ENCODE results near the gene IL17RA.

The IL17RA gene

GRCh38 chr22:17085277-17086181 is 729 bp downstream of the IL17RA start:
- peak; percentile 56 for DNase-seq

- DNase-seq: no peak
These were observed 1.5 kb downstream of the IL17RA start for GRCh38 chr22:17086296-17086695.

DNA sequence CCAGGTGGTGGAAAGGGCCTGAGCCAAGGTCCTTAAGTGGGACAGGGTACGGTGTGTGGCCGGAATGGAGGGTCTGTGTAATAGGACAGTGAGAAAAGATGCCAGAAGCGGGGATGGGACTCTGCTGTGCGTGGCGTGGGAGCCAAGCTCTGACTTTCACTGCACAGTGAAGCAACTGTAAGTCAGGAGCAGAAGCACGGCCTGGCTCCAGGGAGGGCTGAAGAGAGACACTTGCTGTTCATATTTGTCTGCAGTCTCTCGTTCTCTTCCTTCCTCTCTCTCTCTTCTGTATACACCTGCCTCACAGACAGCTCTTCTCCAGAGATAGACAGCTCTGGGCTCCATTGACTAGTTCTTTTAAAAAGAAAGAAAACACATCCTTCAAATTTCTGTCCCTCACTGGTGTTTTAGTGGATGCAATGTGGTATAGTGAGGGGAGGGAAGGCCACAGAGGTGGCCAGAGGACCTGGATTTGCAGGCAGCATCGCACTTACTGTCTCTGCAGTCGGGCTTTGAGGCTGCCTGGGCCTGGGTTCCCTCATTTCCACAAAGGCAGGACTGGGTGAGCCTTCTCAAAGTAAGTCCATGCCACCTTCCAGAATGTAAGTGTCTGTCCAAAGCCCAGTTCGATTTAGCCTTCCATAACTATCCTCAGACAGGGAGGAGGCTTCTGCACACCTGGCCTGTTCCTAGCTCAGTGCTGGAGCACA is 2.1 kb downstream of the IL17RA start:
- DNase-seq: no peak

- peak; percentile 71 for DNase-seq
These were observed 2.8 kb downstream of the IL17RA start for GRCh38 chr22:17087498-17088131.

DNA sequence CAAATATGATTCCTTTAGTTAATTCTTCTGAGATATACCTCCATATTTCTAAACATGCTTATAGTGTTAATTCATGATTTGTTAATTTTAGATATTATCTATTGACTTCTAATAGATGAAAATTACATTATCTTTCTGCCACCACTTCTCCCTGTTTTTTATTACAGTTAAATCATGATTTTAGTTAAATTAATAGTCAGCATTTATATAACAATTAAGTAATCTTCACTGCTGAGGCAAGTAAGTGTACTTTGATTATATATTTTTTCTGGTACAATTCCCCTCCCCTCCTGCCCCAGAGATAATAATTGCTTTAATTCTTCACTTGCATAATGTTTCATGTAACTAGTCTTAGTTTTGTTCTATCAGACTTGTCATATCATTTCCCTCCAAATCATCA is 5.8 kb downstream of the IL17RA start:
- DNase-seq: no peak

DNA sequence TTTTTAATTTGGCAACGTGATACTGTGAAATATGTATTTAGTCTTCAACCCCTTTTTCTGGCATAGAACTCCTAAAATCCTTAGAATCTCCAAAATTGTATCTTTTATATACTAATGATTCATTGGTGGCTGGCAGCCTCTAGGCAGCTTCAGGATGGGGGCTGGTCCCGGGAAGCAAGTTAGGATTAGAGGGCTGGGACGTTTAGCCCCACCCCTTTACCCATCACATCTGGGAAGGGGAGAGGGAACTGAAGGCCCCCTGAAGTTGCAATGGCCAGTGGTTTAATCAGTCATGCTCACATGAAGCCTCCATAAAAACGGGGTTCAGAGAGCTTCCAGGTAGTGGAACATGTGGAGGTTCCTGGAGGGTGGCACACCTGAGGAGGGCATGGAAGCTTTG is 7.1 kb downstream of the IL17RA start:
- no peak for DNase-seq

DNA sequence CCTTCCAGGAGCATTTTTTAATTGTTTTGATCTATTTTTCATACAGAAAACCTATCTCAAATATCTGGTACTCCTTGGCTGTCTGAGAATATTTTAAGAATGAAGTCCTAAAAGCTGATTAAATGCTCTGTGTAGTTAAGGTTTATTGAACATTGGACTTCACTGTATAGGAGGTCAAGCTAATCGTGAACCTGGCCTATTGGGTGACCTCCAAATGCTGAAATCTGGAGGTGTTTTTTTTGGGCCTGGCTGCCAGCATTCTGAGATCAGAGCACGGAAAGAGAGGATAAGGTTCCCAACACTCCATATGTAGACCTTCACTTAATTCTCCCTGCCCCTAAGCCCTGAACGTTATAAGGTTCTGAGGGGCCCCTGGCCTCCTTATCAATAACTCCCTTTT is 8.3 kb downstream of the IL17RA start:
- DNase-seq: no peak

- no peak for DNase-seq
These were observed 10.7 kb downstream of the IL17RA start for GRCh38 chr22:17095538-17095937.

DNA sequence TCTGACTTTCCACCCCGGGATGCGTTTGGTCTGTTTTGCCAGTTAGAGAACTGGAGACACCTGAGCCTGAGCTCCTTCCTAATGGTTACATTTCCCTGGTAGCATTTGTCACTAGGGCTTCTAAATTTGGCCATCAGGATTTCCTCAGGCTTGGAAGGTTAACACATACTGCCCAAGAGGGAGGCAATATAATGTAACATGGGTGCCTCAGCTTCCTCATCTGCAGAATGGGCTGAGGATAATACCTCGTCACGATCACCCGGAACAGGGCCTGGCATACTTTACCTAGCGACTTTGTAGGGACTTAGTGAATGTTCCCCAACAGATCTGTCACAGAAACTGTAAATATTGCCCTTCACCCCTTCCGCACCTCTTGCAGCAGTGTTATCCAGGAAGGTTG is 11.3 kb downstream of the IL17RA start:
- DNase-seq: no peak

- DNase-seq: no peak
These were observed 12.3 kb downstream of the IL17RA start for GRCh38 chr22:17097062-17097461.

GRCh38 chr22:17097701-17098100 is 12.9 kb downstream of the IL17RA start:
- DNase-seq: no peak

DNA sequence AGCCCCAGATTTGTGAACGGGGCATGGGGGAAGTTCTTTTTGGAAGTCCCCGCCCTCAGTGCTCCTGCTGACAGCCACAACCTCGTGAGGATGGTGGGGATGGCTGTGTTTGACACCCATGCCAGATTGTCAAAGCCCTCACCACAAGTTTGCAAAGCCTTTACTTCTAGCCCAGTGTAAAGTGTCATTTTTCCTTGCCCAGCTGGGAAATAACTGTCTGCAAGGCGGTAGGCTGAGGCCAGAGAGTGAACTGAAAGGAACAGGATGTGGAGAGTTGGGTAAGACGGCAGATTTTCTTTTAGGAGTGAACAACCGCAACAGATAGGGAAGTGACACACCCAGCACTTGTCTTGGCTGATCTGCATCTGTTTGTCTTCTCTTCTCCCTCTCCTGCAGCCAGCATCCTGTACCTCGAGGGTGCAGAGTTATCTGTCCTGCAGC is 13.6 kb downstream of the IL17RA start:
- DNase-seq: no peak

- DNase-seq: no peak
These were observed 15.8 kb downstream of the IL17RA start for GRCh38 chr22:17100621-17101020.

DNA sequence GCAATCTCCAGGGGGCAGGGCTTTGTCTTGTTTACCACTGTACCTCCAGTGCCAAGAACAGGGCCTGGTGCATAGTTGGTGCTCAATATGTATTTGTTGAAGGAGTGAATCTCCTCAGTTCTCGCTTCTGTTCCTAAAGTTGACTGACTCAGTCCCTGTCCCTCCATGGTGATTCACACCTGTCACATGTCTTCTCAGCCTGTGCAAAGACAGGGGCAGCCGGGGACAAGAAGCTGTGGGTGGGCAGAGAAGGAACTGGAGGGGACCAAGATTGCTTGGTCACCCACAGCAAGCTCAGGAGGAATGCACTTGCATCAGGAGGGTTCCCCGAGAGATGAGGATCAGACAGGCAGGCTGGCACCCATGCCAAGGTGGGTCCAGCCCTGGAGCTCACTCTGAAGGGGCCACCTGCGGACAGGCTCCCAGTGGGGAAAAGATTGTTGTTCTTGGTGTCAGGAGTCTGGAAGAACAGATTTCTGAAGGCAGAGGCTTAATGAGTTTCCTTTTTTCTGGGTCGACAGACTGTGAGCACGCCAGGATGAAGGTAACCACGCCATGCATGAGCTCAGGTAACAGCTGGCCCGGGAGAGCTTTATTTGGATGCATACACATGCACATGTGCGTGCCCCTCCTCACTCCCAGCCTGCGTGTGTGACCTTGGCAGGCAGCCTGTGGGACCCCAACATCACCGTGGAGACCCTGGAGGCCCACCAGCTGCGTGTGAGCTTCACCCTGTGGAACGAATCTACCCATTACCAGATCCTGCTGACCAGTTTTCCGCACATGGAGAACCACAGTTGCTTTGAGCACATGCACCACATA is 16.9 kb downstream of the IL17RA start:
- DNase-seq: no peak

GRCh38 chr22:17102297-17102667 is 17.5 kb downstream of the IL17RA start:
- DNase-seq: no peak

DNA sequence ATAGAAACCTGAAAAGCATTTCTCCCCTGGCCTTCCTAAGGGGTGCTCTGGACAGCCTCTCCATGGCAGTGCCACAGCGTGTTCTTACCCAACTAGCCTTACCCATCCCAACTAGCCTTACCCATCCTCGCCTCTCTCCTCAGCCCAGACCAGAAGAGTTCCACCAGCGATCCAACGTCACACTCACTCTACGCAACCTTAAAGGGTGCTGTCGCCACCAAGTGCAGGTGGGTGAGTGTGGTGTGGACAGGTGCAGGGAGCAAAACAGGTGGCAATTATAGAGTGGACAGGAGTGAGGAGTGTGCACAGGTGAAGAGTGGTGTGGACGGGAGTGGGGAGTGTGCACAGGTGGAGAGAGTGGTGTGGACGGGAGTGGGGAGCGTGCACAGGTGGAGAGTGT is 18.6 kb downstream of the IL17RA start:
- no peak for DNase-seq

DNA sequence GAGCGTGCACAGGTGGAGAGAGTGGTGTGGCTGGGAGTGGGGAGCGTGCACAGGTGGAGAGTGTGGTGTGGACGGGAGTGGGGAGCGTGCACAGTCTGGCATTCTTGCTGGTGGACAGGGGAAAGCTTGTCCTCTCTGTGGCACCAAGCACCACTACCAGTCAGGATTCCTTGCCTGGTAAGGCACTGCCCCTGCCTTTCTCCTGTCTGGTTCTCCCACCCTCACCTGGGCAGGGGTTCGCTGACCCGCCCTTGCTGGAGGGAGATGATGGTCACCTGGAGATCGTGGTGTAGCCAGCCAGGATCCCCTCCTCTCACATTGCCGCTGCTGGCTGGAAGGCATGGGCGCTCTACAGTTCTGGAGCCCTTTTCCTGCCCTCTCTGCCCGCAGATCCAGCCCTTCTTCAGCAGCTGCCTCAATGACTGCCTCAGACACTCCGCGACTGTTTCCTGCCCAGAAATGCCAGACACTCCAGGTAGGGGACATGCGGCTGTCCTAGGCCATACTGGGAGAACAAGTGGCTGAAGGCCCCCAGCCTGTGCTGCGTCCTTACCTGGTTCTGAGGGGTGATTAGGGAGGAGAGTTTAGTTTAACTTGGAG is 19.6 kb downstream of the IL17RA start:
- no peak for DNase-seq

DNA sequence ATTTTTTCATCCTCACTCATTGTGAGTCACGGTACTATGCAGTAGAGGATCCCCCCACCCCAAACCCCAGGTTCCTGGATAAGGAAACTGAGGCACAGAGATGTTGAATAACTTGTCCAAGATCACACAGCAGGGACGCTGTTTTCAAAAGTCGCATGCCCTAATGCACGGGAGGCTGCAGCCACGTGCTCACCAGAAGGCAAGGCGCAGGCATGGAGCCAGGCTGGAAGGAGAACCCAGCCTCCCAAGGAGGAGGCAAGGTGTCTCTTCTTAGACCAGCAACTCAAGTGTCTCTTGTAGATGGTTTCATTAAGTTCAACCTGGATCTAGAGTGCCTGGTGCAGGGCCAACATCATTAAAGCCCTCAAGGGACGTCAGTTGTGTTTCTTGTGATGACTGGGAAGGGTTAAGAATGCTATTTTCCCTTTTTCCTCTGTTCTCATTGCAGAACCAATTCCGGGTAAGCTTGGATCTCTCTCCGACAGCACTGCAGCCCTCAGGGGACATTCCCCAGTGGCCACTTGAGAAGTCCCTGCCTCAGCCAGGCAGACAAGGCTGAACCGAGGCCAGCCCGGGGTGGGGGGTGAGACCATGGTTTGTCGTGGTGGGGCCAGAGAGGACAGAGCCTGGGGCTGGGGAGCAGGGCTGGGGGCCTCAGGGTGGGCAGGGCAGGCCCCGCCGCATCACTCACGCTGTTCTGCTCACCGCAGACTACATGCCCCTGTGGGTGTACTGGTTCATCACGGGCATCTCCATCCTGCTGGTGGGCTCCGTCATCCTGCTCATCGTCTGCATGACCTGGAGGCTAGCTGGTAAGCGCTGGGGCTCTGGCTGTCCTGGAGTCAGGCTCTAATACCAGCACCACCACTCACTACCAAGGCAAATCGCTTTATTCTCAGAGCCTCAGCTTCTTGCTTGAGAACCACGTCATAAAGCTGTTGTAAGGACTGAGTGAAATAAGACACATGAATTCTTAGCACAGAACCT is 20.6 kb downstream of the IL17RA start:
- no peak for DNase-seq

GRCh38 chr22:17106161-17106784 is 21.5 kb downstream of the IL17RA start:
- DNase-seq: no peak

DNA sequence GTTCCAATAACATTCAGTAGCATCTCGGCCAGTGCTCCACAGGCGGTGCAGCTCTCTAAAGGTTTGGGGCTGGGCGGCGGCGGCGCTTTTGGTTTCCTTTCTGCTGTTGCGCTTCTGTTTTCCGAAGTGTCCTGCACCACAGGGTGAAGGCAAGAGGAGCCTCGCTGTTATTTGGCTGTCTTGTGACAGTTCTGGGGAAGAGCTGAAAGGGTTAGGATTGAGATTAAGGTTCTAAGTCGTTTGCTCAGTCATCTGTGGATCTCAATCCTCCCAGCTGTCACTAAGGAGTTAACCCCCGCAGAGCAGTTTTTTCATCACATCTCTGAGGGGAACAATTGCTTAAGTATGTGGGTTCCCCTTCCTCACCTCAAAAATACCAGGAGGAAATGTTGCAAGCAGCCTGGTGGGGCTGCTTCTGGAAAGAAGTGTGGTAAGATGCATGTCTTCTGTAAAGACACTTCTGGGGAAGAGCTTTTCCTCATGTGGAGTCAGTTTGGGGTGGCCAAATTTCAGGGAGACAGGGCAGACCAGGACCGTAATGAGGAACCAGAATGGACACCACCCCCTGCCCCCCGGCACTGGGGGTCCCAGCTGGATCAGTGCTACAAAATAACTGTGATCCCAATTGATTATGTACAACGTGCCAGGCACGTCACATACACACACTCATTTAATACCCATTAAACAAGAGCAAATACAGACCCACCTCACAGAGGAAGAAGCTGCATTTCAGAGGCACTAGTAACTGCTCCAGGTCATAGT is 22.2 kb downstream of the IL17RA start:
- DNase-seq: no peak
